ENCODE measurements around the gene RCOR1.

RCOR1 gene

GRCh38 chr14:102686196-102686801, 93.8 kb downstream of the RCOR1 start:
- no peak for DNase-seq

GRCh38 chr14:102688290-102688689, 95.8 kb downstream of the RCOR1 start:
- DNase-seq = no peak

- no peak for DNase-seq
Observed at GRCh38 chr14:102690509-102691286, 98.2 kb downstream of the RCOR1 start.

GRCh38 chr14:102691763-102692162, 99.3 kb downstream of the RCOR1 start:
- DNase-seq = no peak

- DNase-seq = no peak
Observed at GRCh38 chr14:102692334-102692733, 99.9 kb downstream of the RCOR1 start.

- no peak for DNase-seq
Observed at GRCh38 chr14:102693006-102693755, 100.7 kb downstream of the RCOR1 start.

GRCh38 chr14:102694530-102695166, 102.2 kb downstream of the RCOR1 start:
- peak; percentile 74 for DNase-seq

GRCh38 chr14:102695167-102695555, 102.7 kb downstream of the RCOR1 start:
- no peak for DNase-seq

- DNase-seq = no peak
Observed at GRCh38 chr14:102696332-102696731, 103.9 kb downstream of the RCOR1 start.

GRCh38 chr14:102696856-102697495, 104.5 kb downstream of the RCOR1 start:
- DNase-seq = no peak

- no peak for DNase-seq
Observed at GRCh38 chr14:102697501-102697900, 105.1 kb downstream of the RCOR1 start.

GRCh38 chr14:102699416-102700110, 107.1 kb downstream of the RCOR1 start:
- no peak for DNase-seq

GRCh38 chr14:102708494-102708893, 116.0 kb downstream of the RCOR1 start:
- DNase-seq = no peak

- DNase-seq = no peak
Observed at GRCh38 chr14:102711207-102711606, 118.8 kb downstream of the RCOR1 start.

GRCh38 chr14:102711946-102712345, 119.5 kb downstream of the RCOR1 start:
- DNase-seq = no peak

GRCh38 chr14:102717276-102717675, 124.8 kb downstream of the RCOR1 start:
- DNase-seq = no peak

GRCh38 chr14:102722646-102723045, 130.2 kb downstream of the RCOR1 start:
- DNase-seq = no peak

- no peak for DNase-seq
Observed at GRCh38 chr14:102723650-102724049, 131.2 kb downstream of the RCOR1 start.

- no peak for DNase-seq
Observed at GRCh38 chr14:102726191-102726949, 133.9 kb downstream of the RCOR1 start.

- no peak for DNase-seq
Observed at GRCh38 chr14:102727336-102728095, 135.1 kb downstream of the RCOR1 start.

- DNase-seq = no peak
Observed at GRCh38 chr14:102728501-102728900, 136.1 kb downstream of the RCOR1 start.
